Activated T-helper 1 cell treated with anti-CD3 and anti-CD28 coated beads, Interleukin-12 subunit alpha, Interleukin-12 subunit beta, Interleukin-2, Interleukin-4 antibody, amounts not matched to agents 30 ng/mL and 10 ng/mL and 1 ng/mL, durations not matched to agents 14 hours and 24 hours and 36 hours (primary cell): Measurements from ENCODE around the gene HOTAIR. TPM values are rescaled to one million over a fixed set of nuclear protein-coding genes. Genes with fewer than 3 reads are reported as not detected.

Source experiments
- DNase-seq: peaks from one replicate; pipeline ENCODE4 v3.0.0; 2021; ENCODE audit warnings: low spot score
- H3K27ac Mint-ChIP-seq: one replicate; pipeline ENCODE4 v1.8.0; 2021; ENCODE audit warnings: mild to moderate bottlenecking, mixed read lengths
- H3K27me3 Mint-ChIP-seq: one replicate; pipeline ENCODE4 v1.8.0; 2022; ENCODE audit warnings: mild to moderate bottlenecking, moderate library complexity, mixed read lengths; ENCODE audit not compliant: insufficient read depth
- H3K36me3 Mint-ChIP-seq: one replicate; pipeline ENCODE4 v1.8.0; 2021; ENCODE audit warnings: low read depth, mixed read lengths
- H3K4me1 Mint-ChIP-seq: one replicate; pipeline ENCODE4 v1.8.0; 2021; ENCODE audit warnings: low read depth, mixed read lengths
- H3K4me3 Mint-ChIP-seq: one replicate; pipeline ENCODE4 v1.8.0; 2021; ENCODE audit warnings: mild to moderate bottlenecking, moderate library complexity, mixed read lengths
- H3K9me3 Mint-ChIP-seq: one replicate; pipeline ENCODE4 v1.8.0; 2021; ENCODE audit warnings: mixed read lengths
- intact Hi-C: fragments of 100-400 bp; cut with micrococcal nuclease; formaldehyde crosslinking; loops from one replicate; pipeline ENCODE4 v1.15.1; 2024
- total RNA-seq: library from RNA; stranded (reverse); gene quantifications from 2 replicates; pipeline ENCODE4 v1.2.3, GENCODE V29; 2022

HOTAIR gene
- total RNA-seq, 1 donor from 2014 or later = not detected

DNA sequence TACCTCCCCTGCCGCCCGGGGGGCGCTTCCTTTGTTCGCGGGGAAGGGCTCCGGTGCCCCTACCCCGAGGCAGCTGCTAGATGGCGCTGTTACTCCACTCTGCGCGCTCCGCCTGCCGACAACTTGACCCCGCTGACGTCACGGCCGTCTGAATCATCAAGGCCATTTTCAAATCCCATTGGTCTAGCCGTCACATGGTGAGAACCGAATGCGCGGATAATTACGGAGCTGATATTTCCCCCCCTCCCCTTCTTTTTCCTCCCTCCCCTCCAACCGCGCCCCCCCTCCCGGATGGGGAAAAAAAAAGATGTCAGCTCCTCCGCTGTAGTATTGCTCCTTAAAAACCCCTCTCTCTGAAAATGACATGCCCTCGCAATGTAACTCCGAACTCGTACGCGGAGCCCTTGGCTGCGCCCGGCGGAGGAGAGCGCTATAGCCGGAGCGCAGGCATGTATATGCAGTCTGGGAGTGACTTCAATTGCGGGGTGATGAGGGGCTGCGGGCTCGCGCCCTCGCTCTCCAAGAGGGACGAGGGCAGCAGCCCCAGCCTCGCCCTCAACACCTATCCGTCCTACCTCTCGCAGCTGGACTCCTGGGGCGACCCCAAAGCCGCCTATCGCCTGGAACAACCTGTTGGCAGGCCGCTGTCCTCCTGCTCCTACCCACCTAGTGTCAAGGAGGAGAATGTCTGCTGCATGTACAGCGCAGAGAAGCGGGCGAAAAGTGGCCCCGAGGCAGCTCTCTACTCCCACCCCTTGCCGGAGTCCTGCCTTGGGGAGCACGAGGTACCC is 10.3 kb upstream of the HOTAIR start, which contains the start of gene HOXC10:
HOXC10 (plus strand) TSS at position 246 of the 791 bp plus-strand sequence; CDS start at position 360, 114 bp downstream.
- peaks cover 93% of the 10 kb centered on the region for H3K27me3 Mint-ChIP-seq
- H3K4me1 Mint-ChIP-seq = peaks cover 21% of the 10 kb centered on the region
- peaks cover 1% of the 10 kb centered on the region for H3K36me3 Mint-ChIP-seq
- H3K4me3 Mint-ChIP-seq = peak within 1 kb of the TSS; percentile 48
- DNase-seq = peak; percentile 62
- H3K9me3 Mint-ChIP-seq = no peaks in the 10 kb centered on the region
- H3K27ac Mint-ChIP-seq = peak within 1 kb of the TSS; percentile 61
- intact Hi-C loops = loop anchor here (10.0 kb wide), 1 partner anchor 50 kb away; the partner anchor contains the start of gene HOXC13

GRCh38 chr12:53983950-53984572 is 9.3 kb upstream of the HOTAIR start:
- Mint-ChIP-seq H3K36me3 (peaks cover 3% of the 10 kb centered on the region), H3K9me3 (no peaks in the 10 kb centered on the region), H3K4me1 (peaks cover 10% of the 10 kb centered on the region), H3K27me3 (peaks cover 93% of the 10 kb centered on the region), H3K27ac (peak overlapping the region; percentile 61), H3K4me3 (no peak overlapping the region)
- intact Hi-C loops = loop anchor here (2.0 to 10.0 kb wide), 2 partner anchors 13 to 49 kb away; partner anchors contain the start of gene HOXC13
- no peak for DNase-seq

- intact Hi-C loops = loop anchor here (2.0 to 10.0 kb wide), 2 partner anchors 13 to 49 kb away; partner anchors contain the start of gene HOXC13
- H3K9me3 Mint-ChIP-seq = no peaks in the 10 kb centered on the region
- H3K27me3 Mint-ChIP-seq = peaks cover 93% of the 10 kb centered on the region
- peaks cover 3% of the 10 kb centered on the region for H3K36me3 Mint-ChIP-seq
- DNase-seq = no peak
- H3K4me1 Mint-ChIP-seq = peaks cover 5% of the 10 kb centered on the region
- no peak overlapping the region for H3K4me3 Mint-ChIP-seq
- peak overlapping the region; percentile 61 for H3K27ac Mint-ChIP-seq
Measured at GRCh38 chr12:53983568-53983949, 8.8 kb upstream of the HOTAIR start.

DNA sequence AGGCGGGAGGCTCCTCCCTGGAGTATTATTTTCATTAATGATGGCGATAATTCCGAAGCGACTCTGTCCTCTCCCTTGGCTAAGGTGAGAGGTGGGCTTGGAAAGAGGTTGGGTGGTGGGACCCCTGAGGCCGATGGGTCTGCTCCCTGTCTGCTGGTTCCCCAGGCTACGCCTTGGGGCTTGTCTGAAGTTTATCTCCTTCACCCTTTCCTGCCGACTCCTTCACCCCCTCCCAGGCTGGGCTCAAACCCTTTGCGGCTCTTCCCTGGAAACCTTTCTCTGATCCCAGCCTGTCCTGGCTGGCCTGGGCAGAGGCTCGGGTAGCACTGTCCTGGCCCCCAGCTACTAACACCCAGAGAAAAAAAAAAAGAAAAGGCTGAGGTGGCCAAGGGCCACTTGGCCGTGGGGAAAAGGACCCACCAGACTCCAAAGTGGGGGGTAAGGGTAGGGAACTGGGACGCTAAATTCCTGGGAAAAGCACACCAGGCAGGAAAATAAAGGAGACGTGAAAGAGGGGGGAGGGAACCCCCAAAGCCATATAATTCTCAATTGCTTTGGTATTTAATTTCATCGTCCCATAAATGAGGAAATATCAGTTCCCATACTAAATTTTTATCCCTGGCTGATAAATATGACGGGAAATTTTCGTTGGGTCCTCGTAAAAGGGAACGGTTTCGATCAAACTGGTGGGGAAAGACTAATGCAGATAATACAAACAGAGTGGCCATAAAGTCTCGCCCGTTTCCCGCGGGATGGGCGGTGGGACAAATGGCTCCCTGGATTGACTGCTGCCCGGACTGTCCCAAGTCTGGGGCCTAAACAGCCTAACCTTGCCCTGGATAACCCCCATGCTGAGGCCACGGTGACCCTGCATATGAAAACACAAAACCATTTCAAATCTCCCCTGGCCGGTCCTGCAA is 8.2 kb upstream of the HOTAIR start:
- Mint-ChIP-seq H3K27ac (peak overlapping the region; percentile 61), H3K9me3 (no peaks in the 10 kb centered on the region), H3K27me3 (peaks cover 92% of the 10 kb centered on the region), H3K36me3 (peaks cover 3% of the 10 kb centered on the region), H3K4me3 (no peak overlapping the region), H3K4me1 (no peaks in the 10 kb centered on the region)
- intact Hi-C loops = loop anchor here (2.0 to 10.0 kb wide), 2 partner anchors 14 to 48 kb away; partner anchors contain the start of gene HOXC13
- no peak for DNase-seq

DNA sequence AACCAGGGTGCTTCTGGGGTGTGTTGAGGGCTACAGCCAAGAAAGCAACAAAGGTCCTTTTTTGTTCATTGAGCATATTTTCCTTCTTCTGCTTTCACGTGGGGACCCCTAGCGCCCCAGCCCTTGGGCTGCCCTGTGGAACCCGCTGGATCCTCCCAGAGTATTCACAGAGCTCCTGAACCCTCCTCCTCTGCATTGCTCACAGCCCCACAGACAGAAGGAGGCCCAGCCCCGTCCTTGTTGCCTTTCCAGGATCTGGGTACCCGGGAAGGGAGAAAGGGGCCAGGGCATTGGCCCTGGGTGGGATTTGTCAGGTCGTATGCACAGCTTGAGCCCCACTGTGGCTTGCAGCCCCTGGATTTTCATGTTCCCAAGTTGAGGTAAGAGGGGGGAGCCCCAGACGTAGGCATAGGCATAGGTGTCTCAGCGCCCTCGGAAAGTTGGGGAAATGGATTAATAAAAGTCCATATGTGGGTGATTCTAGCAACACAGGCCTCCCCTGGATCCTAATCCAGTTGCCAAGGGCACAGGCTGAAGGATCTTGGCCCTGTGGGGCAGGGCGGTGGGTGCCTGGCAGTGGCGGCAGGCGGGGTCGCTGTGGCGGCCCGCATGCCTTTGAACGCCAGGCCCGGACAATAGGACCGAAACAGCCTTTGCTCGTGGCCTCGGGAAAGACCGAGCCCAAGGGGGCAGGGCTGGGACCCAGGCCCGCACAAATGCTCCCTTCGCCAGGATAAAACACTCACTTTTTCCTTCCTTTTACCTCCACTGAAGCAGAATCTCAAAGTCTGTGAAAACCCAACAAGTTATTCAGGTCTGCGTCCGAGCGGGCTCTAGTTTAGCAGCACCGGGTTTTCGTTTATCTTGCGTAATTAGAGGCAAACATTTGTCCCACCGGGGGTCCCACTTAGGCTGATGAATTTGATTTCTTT is 7.1 kb upstream of the HOTAIR start:
- Mint-ChIP-seq H3K4me1 (no peaks in the 10 kb centered on the region), H3K36me3 (peaks cover 3% of the 10 kb centered on the region), H3K9me3 (no peaks in the 10 kb centered on the region), H3K27ac (peak overlapping the region; percentile 18), H3K27me3 (peaks cover 93% of the 10 kb centered on the region), H3K4me3 (no peak overlapping the region)
- DNase-seq = no peak
- intact Hi-C loops = loop anchor here (2.0 to 10.0 kb wide), 3 partner anchors 15 to 47 kb away; partner anchors contain the start of gene HOXC13

DNA sequence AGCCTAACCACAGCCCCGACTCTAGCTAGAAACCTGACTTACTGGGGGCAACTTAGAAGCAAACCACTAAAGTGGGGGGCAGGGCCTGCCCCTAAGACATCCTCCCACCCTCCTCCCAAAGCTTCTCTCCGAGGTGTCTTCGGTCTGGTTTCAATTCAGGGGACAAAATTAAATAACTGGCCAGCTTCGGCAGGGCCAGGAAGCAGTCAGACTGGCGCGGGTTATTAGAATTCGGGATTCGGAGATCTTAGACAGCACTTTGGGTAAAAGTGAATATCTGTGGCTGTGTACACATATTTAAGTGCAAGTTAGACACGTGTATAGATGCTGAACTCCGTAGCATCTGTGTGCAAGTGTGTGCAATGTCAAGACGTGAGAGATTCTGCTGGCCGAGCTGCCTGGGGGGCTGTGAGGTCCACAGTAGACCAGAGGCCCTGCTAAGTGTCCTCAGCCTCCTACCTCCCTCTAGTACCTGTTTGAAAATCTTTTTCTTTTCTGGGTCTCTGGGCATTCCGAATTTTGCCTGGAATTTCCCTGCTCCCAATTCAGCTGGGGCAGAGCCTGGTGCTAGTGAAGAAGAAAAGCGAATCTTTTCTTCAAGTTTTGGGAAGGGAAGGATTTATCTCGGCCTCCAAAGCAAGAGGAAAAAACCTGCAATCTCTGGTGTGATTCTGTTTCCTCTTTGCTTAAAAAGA is 6.2 kb upstream of the HOTAIR start:
- intact Hi-C loops = loop anchor here (2.0 to 10.0 kb wide), 2 partner anchors 14 to 46 kb away; partner anchors contain the start of gene HOXC13
- Mint-ChIP-seq H3K36me3 (peaks cover 3% of the 10 kb centered on the region), H3K27me3 (peaks cover 93% of the 10 kb centered on the region), H3K9me3 (no peaks in the 10 kb centered on the region), H3K27ac (no peak overlapping the region), H3K4me1 (peaks cover 1% of the 10 kb centered on the region), H3K4me3 (no peak overlapping the region)
- DNase-seq = no peak

DNA sequence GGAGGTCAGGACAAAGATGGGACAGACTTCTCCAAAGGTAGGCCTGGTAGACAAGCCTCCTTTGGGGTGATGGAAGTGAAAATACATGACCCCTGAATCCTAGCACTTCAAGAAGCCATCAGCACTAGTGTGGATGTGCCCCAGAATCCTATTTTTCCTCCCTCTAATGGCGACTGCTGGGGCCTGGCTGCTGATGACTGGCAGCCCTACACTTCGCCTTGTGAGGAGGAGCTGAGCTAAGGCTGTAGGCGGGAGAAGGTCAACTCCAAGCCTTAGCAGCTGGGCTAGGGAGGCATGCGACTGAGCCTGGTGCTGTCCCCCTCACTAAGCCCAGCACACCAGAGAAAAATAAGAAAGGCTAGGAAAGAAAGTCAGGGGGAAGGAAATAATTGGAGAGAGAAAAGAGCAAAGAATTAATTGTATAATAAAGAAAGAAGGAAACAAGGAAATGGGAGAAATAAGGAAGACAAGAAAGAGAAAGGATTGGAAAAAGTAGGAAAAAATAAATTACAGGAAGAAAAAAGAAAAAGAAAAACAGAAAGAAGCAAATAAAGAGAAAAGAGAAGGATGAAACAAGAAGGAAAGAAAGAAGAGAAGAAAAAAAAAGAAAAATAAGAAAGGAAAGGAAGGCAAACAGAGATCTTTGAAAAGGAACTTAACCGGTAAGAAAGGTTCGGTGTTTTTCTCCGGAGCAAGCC is 5.5 kb upstream of the HOTAIR start:
- peaks cover 4% of the 10 kb centered on the region for H3K36me3 Mint-ChIP-seq
- no peak overlapping the region for H3K27ac Mint-ChIP-seq
- no peak overlapping the region for H3K4me3 Mint-ChIP-seq
- no peaks in the 10 kb centered on the region for H3K9me3 Mint-ChIP-seq
- DNase-seq = no peak
- intact Hi-C loops = loop anchor here (2.0 to 10.0 kb wide), 2 partner anchors 13 to 45 kb away; partner anchors contain the start of gene HOXC13
- peaks cover 8% of the 10 kb centered on the region for H3K4me1 Mint-ChIP-seq
- peaks cover 95% of the 10 kb centered on the region for H3K27me3 Mint-ChIP-seq

- H3K9me3 Mint-ChIP-seq = no peaks in the 10 kb centered on the region
- no peak overlapping the region for H3K27ac Mint-ChIP-seq
- no peak for DNase-seq
- H3K4me3 Mint-ChIP-seq = no peak overlapping the region
- intact Hi-C loops = no loop called here
- peaks cover 9% of the 10 kb centered on the region for H3K4me1 Mint-ChIP-seq
- peaks cover 88% of the 10 kb centered on the region for H3K27me3 Mint-ChIP-seq
- peaks cover 4% of the 10 kb centered on the region for H3K36me3 Mint-ChIP-seq
Measured at GRCh38 chr12:53978477-53979356, 4.0 kb upstream of the HOTAIR start.

DNA sequence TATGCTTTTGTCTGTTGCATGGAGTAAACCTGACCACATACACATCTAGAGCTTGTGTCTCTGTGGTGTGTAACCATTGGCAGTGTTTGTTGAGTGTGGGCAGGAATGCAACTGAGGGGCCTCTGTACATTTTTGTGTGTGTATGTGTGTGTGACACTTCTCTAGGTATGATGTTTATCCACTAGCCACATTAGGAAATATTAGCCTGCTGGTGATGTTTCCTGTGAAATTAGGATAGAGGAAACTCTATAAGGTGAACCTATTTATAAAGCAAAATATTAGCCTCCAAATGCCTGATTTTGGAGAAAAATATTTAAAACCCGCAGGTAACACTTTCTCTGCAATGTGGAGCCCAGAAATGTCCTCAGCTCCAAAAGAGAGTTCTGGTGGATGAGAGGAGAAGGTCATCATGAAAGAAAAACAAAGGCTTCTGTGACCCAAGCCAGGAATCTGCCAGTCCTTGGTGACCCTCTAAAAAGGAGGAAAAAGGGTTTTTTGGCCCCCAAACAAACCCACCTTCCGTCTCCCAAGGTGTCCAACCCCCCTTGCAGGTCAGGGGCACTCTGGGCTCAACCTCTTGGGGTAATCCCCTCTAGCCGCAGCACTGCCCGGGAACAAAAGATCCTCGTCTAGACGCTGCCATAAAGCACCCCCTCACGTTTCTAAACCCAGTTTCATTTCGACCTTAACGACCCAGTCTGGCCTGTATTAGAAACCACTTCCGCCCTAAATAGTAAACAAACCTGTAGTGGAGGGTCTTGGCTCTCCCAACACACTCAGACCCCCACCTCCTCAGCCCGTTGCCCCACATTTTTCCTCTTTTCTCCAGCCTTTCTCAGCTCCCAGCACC is 3.1 kb upstream of the HOTAIR start:
- Mint-ChIP-seq H3K4me3 (no peak overlapping the region), H3K27ac (no peak overlapping the region), H3K4me1 (peaks cover 14% of the 10 kb centered on the region), H3K36me3 (peaks cover 7% of the 10 kb centered on the region), H3K27me3 (peaks cover 86% of the 10 kb centered on the region), H3K9me3 (no peaks in the 10 kb centered on the region)
- intact Hi-C loops = no loop called here
- no peak for DNase-seq
